PC-9 (cell line): ENCODE measurements around the gene SNX18.

Source experiments
- EZH2 ChIP-seq: fragments of 200-600 bp; sonication (generic); IDR thresholded peaks from 2 replicates; pipeline ENCODE4 v1.8.0; 2017; ENCODE audit warnings: antibody characterized with exemption, low read depth
- TF ChIP-seq, protein P1 (sequence below): fragments of 200-600 bp; sonication (generic); conservative IDR thresholded peaks from 2 replicates; pipeline ENCODE4 v1.6.1; 2017; ENCODE audit warnings: mixed run types, antibody characterized with exemption, mild to moderate bottlenecking, moderate library complexity

- TF ChIP-seq, protein P1, sequence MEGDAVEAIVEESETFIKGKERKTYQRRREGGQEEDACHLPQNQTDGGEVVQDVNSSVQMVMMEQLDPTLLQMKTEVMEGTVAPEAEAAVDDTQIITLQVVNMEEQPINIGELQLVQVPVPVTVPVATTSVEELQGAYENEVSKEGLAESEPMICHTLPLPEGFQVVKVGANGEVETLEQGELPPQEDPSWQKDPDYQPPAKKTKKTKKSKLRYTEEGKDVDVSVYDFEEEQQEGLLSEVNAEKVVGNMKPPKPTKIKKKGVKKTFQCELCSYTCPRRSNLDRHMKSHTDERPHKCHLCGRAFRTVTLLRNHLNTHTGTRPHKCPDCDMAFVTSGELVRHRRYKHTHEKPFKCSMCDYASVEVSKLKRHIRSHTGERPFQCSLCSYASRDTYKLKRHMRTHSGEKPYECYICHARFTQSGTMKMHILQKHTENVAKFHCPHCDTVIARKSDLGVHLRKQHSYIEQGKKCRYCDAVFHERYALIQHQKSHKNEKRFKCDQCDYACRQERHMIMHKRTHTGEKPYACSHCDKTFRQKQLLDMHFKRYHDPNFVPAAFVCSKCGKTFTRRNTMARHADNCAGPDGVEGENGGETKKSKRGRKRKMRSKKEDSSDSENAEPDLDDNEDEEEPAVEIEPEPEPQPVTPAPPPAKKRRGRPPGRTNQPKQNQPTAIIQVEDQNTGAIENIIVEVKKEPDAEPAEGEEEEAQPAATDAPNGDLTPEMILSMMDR: no peak
- no peak for TF ChIP-seq EZH2
These were observed 46.2 kb upstream of the SNX18 start for GRCh38 chr5:54471398-54471797.
